H9 (cell line): ENCODE data around the gene TTC7B. TPM values are rescaled to one million over a fixed set of nuclear protein-coding genes. Genes with fewer than 3 reads are reported as not detected.

Experiments
- DNase-seq: peaks from one replicate; pipeline ENCODE4 v3.0.0-alpha.2; 2017
- H2AFZ ChIP-seq: one replicate; pipeline ENCODE4 v1.6.1; 2013; ENCODE audit warnings: mild to moderate bottlenecking, low read length, control low read depth, moderate library complexity
- H2AK5ac ChIP-seq: 2 replicates; pipeline ENCODE4 v1.6.1; 2013; ENCODE audit warnings: low read length, control low read depth, mixed read lengths; ENCODE audit not compliant: insufficient read length
- H2BK120ac ChIP-seq: one replicate; pipeline ENCODE4 v1.6.1; 2013; ENCODE audit warnings: low read depth, mild to moderate bottlenecking, low read length, control low read depth, inconsistent platforms; ENCODE audit not compliant: poor library complexity, severe bottlenecking
- H2BK12ac ChIP-seq: 2 replicates; pipeline ENCODE4 v1.6.1; 2013; ENCODE audit warnings: low read length, control low read depth, mixed read lengths, low read depth; ENCODE audit not compliant: insufficient read length
- H2BK15ac ChIP-seq: 2 replicates; pipeline ENCODE4 v1.6.1; 2013; ENCODE audit warnings: low read depth, low read length, control low read depth
- H2BK20ac ChIP-seq: one replicate; pipeline ENCODE4 v1.6.1; 2013; ENCODE audit warnings: low read depth, mild to moderate bottlenecking, low read length, control low read depth, inconsistent platforms; ENCODE audit not compliant: poor library complexity, severe bottlenecking
- H2BK5ac ChIP-seq: 2 replicates; pipeline ENCODE4 v1.6.1; 2013; ENCODE audit warnings: low read length, control low read depth, mixed read lengths; ENCODE audit not compliant: insufficient read length
- H3K14ac ChIP-seq: 2 replicates; pipeline ENCODE4 v1.6.1; 2013; ENCODE audit warnings: low read length, control low read depth; ENCODE audit not compliant: insufficient read depth
- H3K18ac ChIP-seq: 2 replicates; pipeline ENCODE4 v1.6.1; 2013; ENCODE audit warnings: low read depth, mild to moderate bottlenecking, mixed read lengths, low read length, control low read depth; ENCODE audit not compliant: insufficient read length
- H3K23ac ChIP-seq: 2 replicates; pipeline ENCODE4 v1.6.1; 2013; ENCODE audit warnings: low read length, control low read depth, mixed read lengths, low read depth; ENCODE audit not compliant: insufficient read length
- H3K23me2 ChIP-seq: 2 replicates; pipeline ENCODE4 v1.6.1; 2013; ENCODE audit warnings: low read depth, mild to moderate bottlenecking, mixed read lengths, low read length, control low read depth; ENCODE audit not compliant: insufficient read length, poor library complexity, severe bottlenecking
- H3K27ac ChIP-seq: 2 replicates; pipeline ENCODE4 v1.5.1; 2013; ENCODE audit warnings: low read length, control low read depth, mixed read lengths, low read depth; ENCODE audit not compliant: insufficient read length
- H3K27me3 ChIP-seq: 2 replicates; pipeline ENCODE4 v1.6.1; 2013; ENCODE audit warnings: low read length, control low read depth, inconsistent platforms; ENCODE audit not compliant: insufficient read depth
- H3K4ac ChIP-seq: 2 replicates; pipeline ENCODE4 v1.6.1; 2013; ENCODE audit warnings: low read depth, mild to moderate bottlenecking, control low read depth, inconsistent platforms, low read length, moderate library complexity
- H3K4me1 ChIP-seq: 2 replicates; pipeline ENCODE4 v1.6.1; 2013; ENCODE audit warnings: low read length, control low read depth, inconsistent platforms; ENCODE audit not compliant: insufficient read depth
- H3K4me2 ChIP-seq: 2 replicates; pipeline ENCODE4 v1.6.1; 2013; ENCODE audit warnings: low read length, control low read depth, mixed read lengths; ENCODE audit not compliant: insufficient read length, insufficient read depth
- H3K56ac ChIP-seq: 2 replicates; pipeline ENCODE4 v1.6.1; 2013; ENCODE audit warnings: low read depth, mild to moderate bottlenecking, mixed read lengths, low read length, control low read depth; ENCODE audit not compliant: insufficient read length
- H3K79me1 ChIP-seq: 2 replicates; pipeline ENCODE4 v1.6.1; 2013; ENCODE audit warnings: low read depth, mild to moderate bottlenecking, moderate library complexity, low read length, control low read depth, inconsistent platforms; ENCODE audit not compliant: insufficient read depth, poor library complexity, severe bottlenecking
- H3K79me2 ChIP-seq: 2 replicates; pipeline ENCODE4 v1.6.1; 2013; ENCODE audit warnings: low read length, control low read depth, inconsistent platforms; ENCODE audit not compliant: insufficient read depth
- H3K9ac ChIP-seq: 2 replicates; pipeline ENCODE4 v1.6.1; 2013; ENCODE audit warnings: low read length, control low read depth, mixed read lengths; ENCODE audit not compliant: insufficient read length; ENCODE audit errors: extremely low read depth
- H3K9me3 ChIP-seq: one replicate; pipeline ENCODE4 v1.6.1; 2013; ENCODE audit warnings: low read depth, low read length, inconsistent platforms; ENCODE audit not compliant: control insufficient read depth
- H3T11ph ChIP-seq: one replicate; pipeline ENCODE4 v1.6.1; 2013; ENCODE audit warnings: mild to moderate bottlenecking, low read length, control low read depth, inconsistent platforms
- H4K20me1 ChIP-seq: one replicate; pipeline ENCODE4 v1.6.1; 2013; ENCODE audit not compliant: control insufficient read depth, insufficient read length, insufficient read depth
- H4K5ac ChIP-seq: 2 replicates; pipeline ENCODE4 v1.6.1; 2013; ENCODE audit warnings: low read depth, mild to moderate bottlenecking, mixed read lengths, low read length, control low read depth; ENCODE audit not compliant: insufficient read length
- H4K8ac ChIP-seq: replicated peaks from 2 replicates; pipeline ENCODE4 v1.6.1; 2013; ENCODE audit warnings: low read length, control low read depth, mixed read lengths, low read depth; ENCODE audit not compliant: insufficient read length
- H4K91ac ChIP-seq: 2 replicates; pipeline ENCODE4 v1.6.1; 2013; ENCODE audit warnings: low read depth, mild to moderate bottlenecking, moderate library complexity, mixed read lengths, low read length, control low read depth; ENCODE audit not compliant: insufficient read length
- H3K27ac Mint-ChIP-seq, 3 experiments: 2 replicates in 2 of 3; 3 replicates in 1 of 3; pipeline ENCODE4 v1.8.0; 2020 to 2021; ENCODE audit warnings: mixed read lengths in 3 of 3, mild to moderate bottlenecking in 1 of 3, moderate library complexity in 1 of 3
- H3K27me3 Mint-ChIP-seq: 2 replicates; pipeline ENCODE4 v1.8.0; 2021; ENCODE audit warnings: low read depth, mild to moderate bottlenecking, moderate library complexity, mixed read lengths
- H3K36me3 Mint-ChIP-seq, 3 experiments: 2 replicates in 2 of 3; 3 replicates in 1 of 3; pipeline ENCODE4 v1.8.0; 2020 to 2021; ENCODE audit warnings: low read depth in 3 of 3, mixed read lengths in 3 of 3; ENCODE audit not compliant: insufficient read depth in 1 of 3
- H3K4me1 Mint-ChIP-seq, 2 experiments: 2 replicates each; pipeline ENCODE4 v1.8.0; 2020; ENCODE audit warnings: mixed read lengths in 2 of 2
- H3K4me3 Mint-ChIP-seq, 2 experiments: 2 replicates in 1 of 2; 3 replicates in 1 of 2; pipeline ENCODE4 v1.8.0; 2020 to 2021; ENCODE audit warnings: mild to moderate bottlenecking in 2 of 2, mixed read lengths in 2 of 2, moderate library complexity in 1 of 2
- H3K9me3 Mint-ChIP-seq, 2 experiments: 2 replicates in 1 of 2; 3 replicates in 1 of 2; pipeline ENCODE4 v1.8.0; 2020; ENCODE audit warnings: mild to moderate bottlenecking in 2 of 2, mixed read lengths in 2 of 2, moderate library complexity in 1 of 2
- WGBS: extraction: QIAGEN DNeasy Blood & Tissue Kit; methylation state at CpG from one replicate; pipeline ENCODE4 v1.1.7; 2013; ENCODE audit warnings: missing lambda C conversion rate, low lambda C conversion rate, mixed read lengths; ENCODE audit not compliant: insufficient read length; ENCODE audit errors: extremely low coverage; 5-methylcytosine and 5-hydroxymethylcytosine counted together
- total RNA-seq: library from RNA; stranded (reverse); gene quantifications from 2 replicates; pipeline ENCODE4 v1.2.1, GENCODE V29; 2021
- TF ChIP-seq, protein P1 (sequence below): fragments of 200-600 bp; sonication (generic); conservative IDR thresholded peaks from 3 replicates; pipeline ENCODE4 v1.8.0; 2021; ENCODE audit warnings: antibody characterized with exemption, mild to moderate bottlenecking

Gene TTC7B
- total RNA-seq, 1 experiment from 2014 or later, result 33.7 TPM

DNA sequence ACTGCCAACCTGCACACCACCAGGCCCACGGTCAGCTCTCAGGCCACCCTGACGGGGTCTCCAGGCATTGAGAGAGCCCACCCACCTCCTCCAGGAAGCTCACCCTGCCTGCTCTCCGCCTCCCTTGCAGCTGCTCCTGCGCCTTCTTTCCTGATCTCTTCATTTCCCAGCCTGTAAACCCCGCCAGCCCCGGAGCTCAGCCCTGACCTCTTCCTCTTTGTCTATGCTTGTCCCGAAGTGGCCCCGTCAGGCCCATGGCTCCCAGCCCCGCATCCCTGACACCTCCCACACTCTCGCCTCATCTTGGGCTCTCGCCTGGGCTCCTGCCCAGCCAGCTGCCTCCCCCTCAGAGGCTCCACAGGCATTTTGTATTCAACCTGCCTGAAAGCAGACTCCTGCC lies 280.1 kb downstream of the TTC7B start:
- H2AK5ac ChIP-seq, result no peak overlapping the region
- no peak overlapping the region for H3K4ac ChIP-seq
- no peak overlapping the region for H2BK12ac ChIP-seq
- H4K91ac ChIP-seq, result no peak overlapping the region
- no peak overlapping the region for H3K9ac ChIP-seq
- peaks cover 0 to 1% (median 0%) of the 10 kb centered on the region in 3 experiments; a peak in 1 of 7 replicates for H3K36me3 Mint-ChIP-seq
- H4K5ac ChIP-seq, result no peak overlapping the region
- no peak overlapping the region for H2BK5ac ChIP-seq
- H2BK15ac ChIP-seq, result no peak overlapping the region
- peak overlapping the region in 2 of 3 experiments; percentile 16 to 71; a peak in 3 of 7 replicates for H3K27ac Mint-ChIP-seq
- H3K27me3 ChIP-seq, result no peaks in the 10 kb centered on the region
- no peak overlapping the region for H3K4me2 ChIP-seq
- H3K9me3 ChIP-seq, result no peaks in the 10 kb centered on the region
- H4K8ac ChIP-seq, result no peak overlapping the region
- no peaks in the 10 kb centered on the region for H3K23me2 ChIP-seq
- H3K18ac ChIP-seq, result no peak overlapping the region
- H3K27ac ChIP-seq, result no peak overlapping the region
- H3K56ac ChIP-seq, result no peak overlapping the region
- no peaks in the 10 kb centered on the region for H4K20me1 ChIP-seq
- DNase-seq, result no peak
- H3K9me3 Mint-ChIP-seq, result no peaks in the 10 kb centered on the region
- TF ChIP-seq, protein P1, sequence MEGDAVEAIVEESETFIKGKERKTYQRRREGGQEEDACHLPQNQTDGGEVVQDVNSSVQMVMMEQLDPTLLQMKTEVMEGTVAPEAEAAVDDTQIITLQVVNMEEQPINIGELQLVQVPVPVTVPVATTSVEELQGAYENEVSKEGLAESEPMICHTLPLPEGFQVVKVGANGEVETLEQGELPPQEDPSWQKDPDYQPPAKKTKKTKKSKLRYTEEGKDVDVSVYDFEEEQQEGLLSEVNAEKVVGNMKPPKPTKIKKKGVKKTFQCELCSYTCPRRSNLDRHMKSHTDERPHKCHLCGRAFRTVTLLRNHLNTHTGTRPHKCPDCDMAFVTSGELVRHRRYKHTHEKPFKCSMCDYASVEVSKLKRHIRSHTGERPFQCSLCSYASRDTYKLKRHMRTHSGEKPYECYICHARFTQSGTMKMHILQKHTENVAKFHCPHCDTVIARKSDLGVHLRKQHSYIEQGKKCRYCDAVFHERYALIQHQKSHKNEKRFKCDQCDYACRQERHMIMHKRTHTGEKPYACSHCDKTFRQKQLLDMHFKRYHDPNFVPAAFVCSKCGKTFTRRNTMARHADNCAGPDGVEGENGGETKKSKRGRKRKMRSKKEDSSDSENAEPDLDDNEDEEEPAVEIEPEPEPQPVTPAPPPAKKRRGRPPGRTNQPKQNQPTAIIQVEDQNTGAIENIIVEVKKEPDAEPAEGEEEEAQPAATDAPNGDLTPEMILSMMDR, result no peak
- H3K4me1 Mint-ChIP-seq, result peaks cover 16 to 24% of the 10 kb centered on the region in 2 experiments
- no CpG with 5 or more reads among the region's 11 CpGs for WGBS
- no peak overlapping the region for H3T11ph ChIP-seq
- H3K14ac ChIP-seq, result no peak overlapping the region
- no peak overlapping the region for H2BK20ac ChIP-seq
- H3K4me3 Mint-ChIP-seq, result no peak overlapping the region
- H3K27me3 Mint-ChIP-seq, result peaks cover 2% of the 10 kb centered on the region; the same call in 1 of the 2 replicates
- no peak overlapping the region for H2BK120ac ChIP-seq
- H3K23ac ChIP-seq, result no peak overlapping the region
- no peak overlapping the region for H2AFZ ChIP-seq
- no peaks in the 10 kb centered on the region for H3K79me1 ChIP-seq
- H3K4me1 ChIP-seq, result no peaks in the 10 kb centered on the region
- no peaks in the 10 kb centered on the region for H3K79me2 ChIP-seq
